Measurements from ENCODE around the gene RAB28.

Gene RAB28

GRCh38 chr4:13386405-13387107 is 97.6 kb downstream of the RAB28 start:
- in situ Hi-C loops (cut with MboI; ENCODE audit: low sequenced_read_pairs) = no loop called here

GRCh38 chr4:13384055-13384454 is 100.1 kb downstream of the RAB28 start:
- in situ Hi-C loops (cut with MboI; ENCODE audit: low sequenced_read_pairs) = no loop called here

- in situ Hi-C loops (cut with MboI; ENCODE audit: low sequenced_read_pairs) = no loop called here
Measured at GRCh38 chr4:13378973-13379759, 105.0 kb downstream of the RAB28 start.

- in situ Hi-C loops (cut with MboI; ENCODE audit: low sequenced_read_pairs) = no loop called here
Measured at GRCh38 chr4:13371048-13371447, 113.1 kb downstream of the RAB28 start.

- in situ Hi-C loops (cut with MboI; ENCODE audit: low sequenced_read_pairs) = no loop called here
Measured at GRCh38 chr4:13368217-13368616, 115.9 kb downstream of the RAB28 start.

- in situ Hi-C loops (cut with MboI; ENCODE audit: low sequenced_read_pairs) = no loop called here
Measured at GRCh38 chr4:13367691-13368090, 116.4 kb downstream of the RAB28 start.

GRCh38 chr4:13367244-13367643 is 116.9 kb downstream of the RAB28 start:
- in situ Hi-C loops (cut with MboI; ENCODE audit: low sequenced_read_pairs) = no loop called here

- in situ Hi-C loops (cut with MboI; ENCODE audit: low sequenced_read_pairs) = no loop called here
Measured at GRCh38 chr4:13365195-13365594, 118.9 kb downstream of the RAB28 start.

GRCh38 chr4:13364653-13365052 is 119.5 kb downstream of the RAB28 start:
- in situ Hi-C loops (cut with MboI; ENCODE audit: low sequenced_read_pairs) = no loop called here

- in situ Hi-C loops (cut with MboI; ENCODE audit: low sequenced_read_pairs) = no loop called here
Measured at GRCh38 chr4:13364172-13364571, 120.0 kb downstream of the RAB28 start.

GRCh38 chr4:13359809-13360208 is 124.3 kb downstream of the RAB28 start:
- in situ Hi-C loops (cut with MboI; ENCODE audit: low sequenced_read_pairs) = no loop called here

- in situ Hi-C loops (cut with MboI; ENCODE audit: low sequenced_read_pairs) = no loop called here
Measured at GRCh38 chr4:13355111-13355880, 128.8 kb downstream of the RAB28 start.

GRCh38 chr4:13349096-13349495 is 135.0 kb downstream of the RAB28 start:
- in situ Hi-C loops (cut with MboI; ENCODE audit: low sequenced_read_pairs) = no loop called here

GRCh38 chr4:13348216-13348615 is 135.9 kb downstream of the RAB28 start:
- in situ Hi-C loops (cut with MboI; ENCODE audit: low sequenced_read_pairs) = no loop called here

- in situ Hi-C loops (cut with MboI; ENCODE audit: low sequenced_read_pairs) = no loop called here
Measured at GRCh38 chr4:13347517-13348125, 136.5 kb downstream of the RAB28 start.

GRCh38 chr4:13344216-13344615 is 139.9 kb downstream of the RAB28 start:
- in situ Hi-C loops (cut with MboI; ENCODE audit: low sequenced_read_pairs) = no loop called here

GRCh38 chr4:13340672-13341071 is 143.5 kb downstream of the RAB28 start:
- in situ Hi-C loops (cut with MboI; ENCODE audit: low sequenced_read_pairs) = no loop called here

GRCh38 chr4:13331827-13332226 is 152.3 kb downstream of the RAB28 start:
- in situ Hi-C loops (cut with MboI; ENCODE audit: low sequenced_read_pairs) = no loop called here

- in situ Hi-C loops (cut with MboI; ENCODE audit: low sequenced_read_pairs) = no loop called here
Measured at GRCh38 chr4:13329963-13330362, 154.2 kb downstream of the RAB28 start.

- in situ Hi-C loops (cut with MboI; ENCODE audit: low sequenced_read_pairs) = no loop called here
Measured at GRCh38 chr4:13329340-13329850, 154.7 kb downstream of the RAB28 start.

- in situ Hi-C loops (cut with MboI; ENCODE audit: low sequenced_read_pairs) = no loop called here
Measured at GRCh38 chr4:13328591-13328990, 155.5 kb downstream of the RAB28 start.
